Activated B cell treated with CpG ODN at 0.5 μM for 24 hours (primary cell): ENCODE data around the gene AGPS. TPM values are rescaled to one million over a fixed set of nuclear protein-coding genes. Genes with fewer than 3 reads are reported as not detected.

Experiments used
- ATAC-seq: fragments of 200-7000 bp; cut with Tn5 transposase; one replicate; pipeline ENCODE4 v1.10.0; 2021; ENCODE audit warnings: low read depth, mild to moderate bottlenecking, moderate library complexity
- CTCF ChIA-PET: fragments of 350-600 bp; sonication (Branson Sonifier 250); formaldehyde crosslinking; loops from one replicate; lab custom pipeline; 2021; ENCODE audit warnings: antibody characterized with exemption; lab: Charles Lee
- POLR2A ChIA-PET: fragments of 350-600 bp; sonication (Branson Sonifier 250); formaldehyde crosslinking; loops from one replicate; lab custom pipeline; 2021; ENCODE audit warnings: antibody characterized with exemption; lab: Charles Lee
- DNase-seq: peaks from one replicate; pipeline ENCODE4 v3.0.0; 2022
- H3K27ac Mint-ChIP-seq: one replicate; pipeline ENCODE4 v1.8.0; 2020; ENCODE audit warnings: mixed read lengths
- H3K27me3 Mint-ChIP-seq: one replicate; pipeline ENCODE4 v1.8.0; 2021; ENCODE audit warnings: mixed read lengths
- H3K36me3 Mint-ChIP-seq: one replicate; pipeline ENCODE4 v1.8.0; 2021; ENCODE audit warnings: low read depth, mixed read lengths
- H3K4me1 Mint-ChIP-seq: one replicate; pipeline ENCODE4 v1.8.0; 2021; ENCODE audit warnings: mixed read lengths
- H3K4me3 Mint-ChIP-seq: one replicate; pipeline ENCODE4 v1.8.0; 2020; ENCODE audit warnings: mild to moderate bottlenecking, mixed read lengths
- H3K9me3 Mint-ChIP-seq: one replicate; pipeline ENCODE4 v1.8.0; 2020; ENCODE audit warnings: mixed read lengths
- CTCF ChIP-seq: fragments of 200-600 bp; IDR thresholded peaks from one replicate; pipeline ENCODE4 v1.8.0; 2022; ENCODE audit warnings: antibody characterized with exemption, mild to moderate bottlenecking
- intact Hi-C: fragments of 100-400 bp; cut with micrococcal nuclease; formaldehyde crosslinking; loops from one replicate; pipeline ENCODE4 v1.15.1; 2024
- total RNA-seq: library from RNA; stranded (reverse); gene quantifications from 2 replicates; pipeline ENCODE4 v1.2.3, GENCODE V29; 2022

The AGPS gene
- total RNA-seq, 1 donor from 2014 or later, result 29.9 TPM

- ChIA-PET POLR2A (no interaction called here), CTCF (no interaction called here)
- Mint-ChIP-seq H3K36me3 (peaks cover 8% of the 10 kb centered on the region), H3K4me1 (peaks cover 17% of the 10 kb centered on the region), H3K4me3 (no peak overlapping the region), H3K9me3 (no peaks in the 10 kb centered on the region), H3K27ac (no peak overlapping the region), H3K27me3 (no peaks in the 10 kb centered on the region)
- TF ChIP-seq CTCF, result no peak
- intact Hi-C loops, result no loop called here
- DNase-seq (no peak), ATAC-seq (no peak)
Measured at GRCh38 chr2:177556153-177556552, 163.6 kb downstream of the AGPS start.

DNA sequence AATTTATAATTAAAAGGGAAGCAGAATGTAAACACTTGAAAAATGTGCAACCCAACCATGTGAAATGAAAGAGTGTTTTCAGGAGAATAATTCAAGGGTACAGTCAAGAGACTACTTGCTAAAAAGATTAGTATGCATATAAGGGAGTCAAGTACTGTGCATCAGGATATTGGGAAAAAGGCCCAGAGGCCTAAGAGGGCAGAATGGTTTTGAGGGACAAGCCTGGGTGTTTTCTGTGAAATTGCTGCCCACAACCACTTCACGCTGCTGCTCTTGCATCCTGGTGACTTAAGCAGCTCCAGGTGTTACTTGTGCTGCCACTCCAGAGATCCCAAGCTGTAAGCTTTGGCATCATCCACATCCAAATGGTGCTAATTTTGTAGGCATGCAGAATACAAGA lies 165.2 kb downstream of the AGPS start:
- no peak for TF ChIP-seq CTCF
- no peak for ATAC-seq
- ChIA-PET CTCF (no interaction called here), POLR2A (interaction anchor here (0.6 kb wide), 1 partner anchor 10 kb away, joined by 3 read pairs; no protein-coding TSS in a partner anchor)
- no peak overlapping the region for H3K27ac Mint-ChIP-seq
- no peaks in the 10 kb centered on the region for H3K27me3 Mint-ChIP-seq
- no peaks in the 10 kb centered on the region for H3K9me3 Mint-ChIP-seq
- intact Hi-C loops, result no loop called here
- no peak for DNase-seq
- H3K36me3 Mint-ChIP-seq, result peaks cover 4% of the 10 kb centered on the region
- H3K4me3 Mint-ChIP-seq, result no peak overlapping the region
- H3K4me1 Mint-ChIP-seq, result peaks cover 8% of the 10 kb centered on the region

DNA sequence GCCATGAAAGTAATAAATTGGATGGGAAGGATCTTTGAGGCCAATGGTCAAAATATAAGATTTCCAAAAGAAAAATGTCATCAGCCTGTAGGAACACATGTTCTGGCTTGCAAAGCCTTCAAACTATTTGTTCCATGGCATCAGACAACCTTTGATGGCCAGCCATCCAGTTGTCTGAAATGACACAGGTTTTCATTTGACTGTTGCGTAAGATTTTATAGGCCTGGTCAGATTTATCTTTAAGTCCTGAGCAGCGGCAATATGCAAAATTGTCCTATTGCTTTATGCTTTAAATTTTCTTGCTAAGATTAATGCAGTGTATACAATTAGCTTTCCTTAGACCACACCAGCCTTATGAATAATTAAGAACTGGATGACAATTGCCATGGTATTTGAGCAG lies 167.1 kb downstream of the AGPS start:
- Mint-ChIP-seq H3K27me3 (no peaks in the 10 kb centered on the region), H3K27ac (no peak overlapping the region), H3K9me3 (no peaks in the 10 kb centered on the region), H3K4me3 (no peak overlapping the region), H3K36me3 (no peaks in the 10 kb centered on the region), H3K4me1 (no peaks in the 10 kb centered on the region)
- no peak for TF ChIP-seq CTCF
- ChIA-PET POLR2A (no interaction called here), CTCF (no interaction called here)
- intact Hi-C loops, result no loop called here
- ATAC-seq (no peak), DNase-seq (no peak)

GRCh38 chr2:177568390-177568789 lies 175.8 kb downstream of the AGPS start:
- DNase-seq, result no peak
- Mint-ChIP-seq H3K27ac (no peak overlapping the region), H3K4me3 (no peak overlapping the region), H3K9me3 (no peaks in the 10 kb centered on the region), H3K4me1 (no peaks in the 10 kb centered on the region), H3K27me3 (no peaks in the 10 kb centered on the region), H3K36me3 (no peaks in the 10 kb centered on the region)
- ATAC-seq, result no peak
- ChIA-PET CTCF (no interaction called here), POLR2A (no interaction called here)
- intact Hi-C loops, result no loop called here
- no peak for TF ChIP-seq CTCF

DNA sequence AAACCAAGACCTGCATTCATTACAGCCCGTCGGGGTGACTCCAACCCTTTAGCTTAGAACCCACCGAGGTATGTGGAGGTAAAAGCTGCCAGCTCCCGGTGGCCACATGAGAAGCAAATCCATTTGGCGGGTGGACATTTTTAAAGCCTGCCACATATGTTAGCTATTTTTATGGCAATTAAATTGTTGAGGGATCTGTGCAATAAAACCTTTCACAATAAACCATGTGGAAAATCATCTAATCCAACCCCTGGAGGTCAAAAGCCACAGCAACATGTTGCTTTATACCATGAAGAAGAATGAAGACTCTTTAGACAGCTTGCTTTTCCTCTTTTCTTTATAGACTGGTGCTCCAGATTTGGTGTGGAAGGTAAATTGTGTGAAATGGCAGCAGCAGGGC lies 176.3 kb downstream of the AGPS start:
- intact Hi-C loops, result no loop called here
- H3K4me1 Mint-ChIP-seq, result no peaks in the 10 kb centered on the region
- H3K4me3 Mint-ChIP-seq, result no peak overlapping the region
- H3K9me3 Mint-ChIP-seq, result no peaks in the 10 kb centered on the region
- H3K36me3 Mint-ChIP-seq, result no peaks in the 10 kb centered on the region
- ChIA-PET CTCF (no interaction called here), POLR2A (no interaction called here)
- ATAC-seq, result no peak
- no peak overlapping the region for H3K27ac Mint-ChIP-seq
- no peak for TF ChIP-seq CTCF
- H3K27me3 Mint-ChIP-seq, result no peaks in the 10 kb centered on the region
- no peak for DNase-seq
